ENCODE results near the gene PPM1F.
A peak's percentile ranks its signal among the peaks of the same experiment; 100 is the strongest.

PPM1F gene

GRCh38 chr22:21975854-21976345, 23.3 kb upstream of the PPM1F start:
- no peak for DNase-seq (ENCODE audit: low read depth in 2 of 2)

DNA sequence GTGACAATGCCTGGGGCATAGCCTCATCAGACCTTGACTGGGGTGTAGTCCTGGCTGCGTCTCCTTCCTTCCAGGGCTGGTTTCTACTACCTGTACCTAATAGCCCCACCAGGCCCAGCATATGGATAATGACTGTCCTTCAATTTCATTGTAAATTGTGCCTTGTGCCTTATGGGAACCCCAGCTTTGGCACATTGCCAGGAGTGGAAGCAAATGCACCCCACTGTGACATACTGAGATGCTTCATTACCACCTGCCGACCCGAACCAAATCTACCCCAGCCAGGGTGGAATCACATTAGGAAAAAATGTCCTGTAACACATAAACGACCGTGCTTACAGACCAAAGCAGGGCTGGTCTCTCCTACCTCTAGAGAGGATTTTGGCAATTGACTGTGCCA, 22.6 kb upstream of the PPM1F start:
- no peak for DNase-seq (ENCODE audit: low read depth in 2 of 2)

DNA sequence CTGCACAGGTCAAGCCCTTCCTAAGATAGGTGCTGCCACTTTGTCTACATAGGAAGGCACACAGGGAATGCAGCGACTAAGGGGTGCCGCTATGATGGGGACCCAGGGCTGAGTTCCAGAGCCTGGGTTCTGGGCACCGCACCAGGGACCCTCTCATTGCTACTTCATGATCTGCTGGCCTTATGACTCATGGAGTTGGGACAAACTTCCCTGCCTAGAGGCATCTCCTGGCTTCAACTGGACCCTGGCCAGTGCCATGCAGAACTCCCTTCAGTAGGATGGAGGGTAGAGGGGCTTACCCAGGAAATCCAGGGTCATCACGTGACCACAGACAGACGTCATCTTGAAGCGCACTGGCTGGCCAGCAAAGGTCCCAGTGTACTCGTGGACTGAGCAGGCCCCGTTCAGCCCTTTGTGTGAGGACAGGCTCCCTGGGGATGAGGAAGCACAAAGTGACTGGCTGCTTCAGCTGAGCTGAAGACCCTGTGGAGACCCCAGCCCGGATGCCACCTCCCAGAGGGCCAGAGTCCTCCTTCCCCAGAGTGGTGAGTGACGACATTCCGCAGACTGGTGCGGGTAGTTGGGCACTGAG, 21.5 kb upstream of the PPM1F start:
- DNase-seq (ENCODE audit: low read depth in 2 of 2), result no peak

DNA sequence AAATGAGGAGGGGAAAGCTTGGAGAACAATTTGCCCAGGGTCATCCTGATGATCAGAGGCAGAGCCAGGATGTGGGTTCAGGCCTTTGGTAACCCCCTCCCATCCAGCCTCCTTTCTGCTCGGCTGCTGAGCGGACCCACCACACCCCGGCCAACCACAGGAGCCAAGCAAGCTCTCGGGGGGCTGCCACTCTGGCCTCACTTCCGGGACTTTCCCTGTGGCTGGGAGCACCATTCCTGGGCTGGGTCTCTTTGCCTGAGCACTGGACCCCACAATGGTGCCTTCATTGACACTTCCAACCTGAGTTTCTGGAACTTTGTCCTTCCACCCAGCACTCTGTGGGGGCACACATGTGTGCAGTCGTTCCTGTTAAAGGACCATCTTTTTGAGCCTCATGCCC, 20.2 kb upstream of the PPM1F start:
- DNase-seq (ENCODE audit: low read depth in 2 of 2), result no peak

- peak in 1 of 2 donors; percentile 13 for DNase-seq (ENCODE audit: low read depth in 2 of 2)
Observed at GRCh38 chr22:21972293-21972779, 19.7 kb upstream of the PPM1F start.

GRCh38 chr22:21971858-21972275, 19.2 kb upstream of the PPM1F start:
- no peak for DNase-seq (ENCODE audit: low read depth in 2 of 2)

DNA sequence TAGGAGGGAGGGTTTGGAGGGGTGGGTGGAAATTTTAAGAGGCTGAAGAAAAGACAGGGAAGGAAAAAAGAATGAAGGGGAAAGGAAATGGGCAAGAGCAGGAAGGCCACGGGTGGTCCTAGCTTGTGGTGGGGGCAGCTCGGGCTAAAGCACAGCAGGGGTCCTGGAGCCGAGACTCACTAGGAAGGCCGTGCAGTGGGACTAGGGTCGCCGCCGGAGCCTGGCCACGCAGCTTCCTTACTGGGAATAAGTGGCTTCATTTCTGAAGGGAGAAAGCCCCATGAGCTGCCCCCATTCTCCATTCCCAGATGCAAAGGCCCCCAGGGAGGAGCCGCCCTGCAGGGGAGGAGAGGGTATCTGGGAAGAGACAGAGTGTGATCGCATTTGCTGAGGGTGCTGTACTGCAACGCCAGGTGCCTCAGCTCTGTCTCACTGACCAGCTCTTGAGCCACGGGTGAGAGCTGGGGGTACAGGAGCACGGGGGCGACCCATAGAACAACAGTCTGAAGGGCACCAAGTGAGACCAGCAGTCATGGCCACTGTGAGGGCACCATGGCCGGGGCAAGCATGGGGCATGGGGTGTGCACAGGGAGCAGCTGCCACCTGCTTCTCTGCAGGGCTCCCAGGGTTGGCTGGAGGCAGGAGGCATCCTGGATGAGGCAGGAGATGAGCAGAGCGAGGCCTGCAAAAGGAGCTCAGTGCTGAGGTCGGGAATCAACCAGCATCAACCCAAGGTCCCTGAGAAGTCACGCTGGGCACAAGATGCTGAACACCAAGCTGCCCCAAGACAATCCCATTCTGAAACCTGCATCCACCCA, 18.4 kb upstream of the PPM1F start:
- no peak for DNase-seq (ENCODE audit: low read depth in 2 of 2)

- no peak for DNase-seq (ENCODE audit: low read depth in 2 of 2)
Observed at GRCh38 chr22:21970037-21970799, 17.6 kb upstream of the PPM1F start.

- DNase-seq (ENCODE audit: low read depth in 2 of 2), result no peak
Observed at GRCh38 chr22:21968452-21969129, 15.9 kb upstream of the PPM1F start.

DNA sequence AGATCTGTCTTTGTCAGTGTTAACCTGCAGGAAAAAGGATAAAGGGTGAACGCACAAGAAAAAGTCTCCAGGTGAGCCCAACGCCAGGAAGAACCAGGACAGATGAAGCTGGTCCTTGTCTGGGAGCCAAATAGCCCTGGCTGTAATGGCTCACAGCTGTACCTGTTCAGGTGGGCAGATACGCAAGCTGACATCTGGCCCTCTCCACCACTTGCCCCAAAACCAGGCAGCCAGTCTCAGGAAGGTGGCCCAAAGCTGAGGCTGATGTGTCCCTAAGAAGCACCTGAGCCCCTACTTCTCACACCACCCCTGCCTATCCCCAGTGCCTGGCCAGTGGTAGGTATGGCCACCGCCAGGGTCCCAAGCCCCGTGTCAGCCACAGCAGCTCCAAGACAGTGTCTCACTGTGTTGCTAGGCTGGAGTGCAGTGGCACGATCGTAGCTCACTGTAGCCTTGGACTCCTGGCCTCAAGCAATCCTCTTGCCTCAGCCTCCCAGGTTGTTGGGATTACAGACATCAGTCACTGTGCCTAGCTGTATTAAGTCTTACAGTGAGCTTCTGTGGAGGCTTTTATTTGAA, 15.1 kb upstream of the PPM1F start:
- DNase-seq (ENCODE audit: low read depth in 2 of 2), result no peak

DNA sequence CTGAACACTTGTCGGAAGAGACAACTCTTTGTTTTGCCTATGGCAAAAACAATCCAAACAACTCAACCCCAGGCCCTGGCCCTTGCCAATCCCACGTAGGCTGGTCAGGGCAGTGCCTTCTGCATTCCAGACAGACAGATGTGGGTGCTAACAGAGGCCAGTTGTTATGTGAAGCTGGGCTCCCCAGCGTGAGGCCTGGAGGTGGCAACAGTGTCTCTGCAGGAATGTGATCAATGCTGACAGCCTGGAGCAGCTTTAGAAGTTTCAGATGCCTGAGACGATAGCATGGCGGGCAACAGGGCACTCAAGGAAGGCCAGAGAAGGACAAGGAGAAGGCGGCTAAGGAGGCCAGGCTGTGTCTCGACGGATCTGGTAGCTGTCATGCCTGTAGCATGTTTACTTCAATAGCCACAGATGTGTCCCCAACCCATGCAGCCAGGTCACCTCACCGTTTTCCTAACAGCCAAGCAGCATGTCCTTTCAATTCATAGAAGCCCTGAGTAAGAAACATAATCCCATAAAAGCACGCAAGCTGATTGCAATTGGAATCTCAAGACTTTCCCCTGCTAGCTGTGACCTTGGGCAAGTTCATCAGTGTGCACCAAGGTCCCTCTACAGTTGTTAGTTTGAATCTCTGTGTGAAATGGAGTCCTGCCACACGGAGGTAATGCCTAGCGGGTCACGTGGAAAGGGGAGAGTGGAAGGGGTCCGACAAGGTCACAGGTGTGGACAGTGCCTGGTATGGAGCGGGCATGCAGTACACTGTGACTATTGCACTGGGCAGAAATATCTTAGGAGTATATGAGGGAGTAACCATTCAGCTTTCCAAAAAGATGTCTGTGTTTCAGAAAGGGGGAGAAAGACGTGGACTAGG, 14.2 kb upstream of the PPM1F start:
- DNase-seq (ENCODE audit: low read depth in 2 of 2), result no peak

DNA sequence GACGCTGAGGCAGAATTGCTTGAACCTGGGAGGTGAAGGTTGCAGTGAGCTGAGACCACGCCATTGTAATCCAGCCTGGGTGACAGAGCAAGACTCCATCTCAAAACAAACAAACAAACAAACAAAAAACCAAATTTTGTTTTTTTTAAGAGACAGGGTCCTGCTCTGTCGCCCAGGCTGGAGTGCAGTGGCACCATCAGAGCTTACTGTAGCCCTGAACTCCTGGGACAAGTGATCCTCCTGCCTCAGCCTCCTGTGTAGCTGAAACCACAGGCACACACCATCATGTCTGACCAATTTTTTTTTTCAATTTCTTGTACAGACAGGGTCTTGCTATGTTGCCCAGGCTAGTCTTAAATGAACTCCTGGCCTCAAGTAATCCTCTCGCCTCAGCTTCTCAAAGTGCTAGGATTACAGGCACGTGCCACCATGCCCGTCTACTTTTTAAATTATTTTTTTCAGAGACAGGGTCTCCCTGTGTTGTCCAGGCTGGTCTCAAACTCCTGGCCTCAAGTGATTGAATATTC, 13.2 kb upstream of the PPM1F start:
- no peak for DNase-seq (ENCODE audit: low read depth in 2 of 2)

- no peak for DNase-seq (ENCODE audit: low read depth in 2 of 2)
Observed at GRCh38 chr22:21964918-21965484, 12.4 kb upstream of the PPM1F start.

GRCh38 chr22:21964234-21964633, 11.6 kb upstream of the PPM1F start:
- DNase-seq (ENCODE audit: low read depth in 2 of 2), result no peak

GRCh38 chr22:21963790-21964211, 11.2 kb upstream of the PPM1F start:
- DNase-seq (ENCODE audit: low read depth in 2 of 2), result no peak

- DNase-seq (ENCODE audit: low read depth in 2 of 2), result no peak
Observed at GRCh38 chr22:21963286-21963685, 10.6 kb upstream of the PPM1F start.

GRCh38 chr22:21962655-21962949, 10.0 kb upstream of the PPM1F start:
- no peak for DNase-seq (ENCODE audit: low read depth in 2 of 2)

- no peak for DNase-seq (ENCODE audit: low read depth in 2 of 2)
Observed at GRCh38 chr22:21961886-21962654, 9.4 kb upstream of the PPM1F start.

- DNase-seq (ENCODE audit: low read depth in 2 of 2), result no peak
Observed at GRCh38 chr22:21961127-21961867, 8.6 kb upstream of the PPM1F start.

Measured in stimulated activated CD8-positive, alpha-beta memory T cell treated with anti-CD3 and anti-CD28 coated beads, Interleukin-15, amount 100 ng/mL, for 48 hours (primary cell).